NCI-H1436 treated with DMSO at 0.1 percent for 48 hours (cell line): ENCODE measurements around the gene SRXN1.

Experiments used
- DNase-seq: peaks from one replicate; lab custom pipeline; 2025; lab: John Stamatoyannopoulos, UW

Gene SRXN1

GRCh38 chr20:607476-607875 lies 45.5 kb downstream of the SRXN1 start:
- no peak for DNase-seq

DNA sequence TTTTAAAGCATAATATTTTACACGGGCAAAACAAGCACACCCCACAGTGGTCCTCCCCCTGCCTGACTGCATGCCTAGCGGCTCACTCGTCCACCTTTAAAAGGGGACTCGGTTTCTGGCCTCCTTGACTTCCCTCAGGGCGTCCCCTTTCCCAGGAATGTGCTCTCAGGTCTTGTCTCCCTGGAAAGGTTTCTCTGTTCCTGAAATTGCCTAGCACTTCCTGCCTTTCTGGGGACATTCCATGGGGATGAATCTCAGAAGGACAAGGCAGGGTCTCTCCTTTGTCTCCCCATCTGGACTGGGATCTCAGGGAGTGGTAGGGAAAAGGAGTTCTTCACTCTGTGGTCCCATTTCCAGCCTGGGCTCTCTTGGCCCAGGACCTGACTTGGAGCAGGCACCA lies 47.8 kb downstream of the SRXN1 start:
- DNase-seq: no peak

GRCh38 chr20:603116-603640 lies 49.8 kb downstream of the SRXN1 start:
- no peak for DNase-seq

DNA sequence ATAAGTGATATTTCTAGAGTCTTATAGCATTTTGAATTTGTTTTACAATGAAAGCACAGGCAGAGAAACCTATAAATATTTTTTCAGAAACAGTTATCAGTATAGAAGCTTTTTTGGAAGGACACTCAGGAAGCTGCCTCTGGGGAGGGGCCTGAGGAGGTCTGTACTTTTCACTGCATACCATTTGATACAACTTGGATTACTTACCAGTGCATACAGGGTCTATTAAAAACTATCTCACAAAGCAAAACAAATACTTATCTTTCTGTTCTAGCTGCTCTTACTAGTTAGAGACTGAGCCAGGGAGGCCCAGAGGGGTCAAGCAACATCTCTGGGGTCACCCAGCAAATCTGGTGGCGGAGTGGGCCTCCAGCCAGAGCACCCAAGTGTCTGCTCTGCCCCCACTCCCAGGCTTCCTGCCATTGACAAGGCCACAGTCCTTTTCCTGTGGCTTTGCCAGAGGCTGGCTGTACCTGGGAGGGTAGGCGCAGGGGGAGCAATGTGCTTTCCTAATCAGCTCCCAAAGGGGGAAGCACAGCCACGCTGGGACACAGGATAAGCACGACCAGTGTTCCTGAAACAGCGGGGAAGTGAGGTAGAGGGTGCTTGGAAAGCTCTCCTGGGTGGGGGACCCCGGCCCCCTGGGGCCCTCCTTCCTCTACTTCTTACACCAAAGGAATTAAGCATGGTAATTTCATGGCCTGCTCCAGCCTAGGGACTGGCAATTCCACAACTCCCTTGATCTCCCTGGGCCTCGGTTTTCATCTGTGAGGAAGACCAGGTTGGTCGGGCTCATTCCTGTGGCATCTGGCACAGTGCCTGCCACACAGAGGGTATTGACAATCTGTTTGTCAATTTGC lies 50.7 kb downstream of the SRXN1 start:
- no peak for DNase-seq

GRCh38 chr20:600736-601135 lies 52.3 kb downstream of the SRXN1 start:
- DNase-seq: no peak

GRCh38 chr20:600141-600540 lies 52.9 kb downstream of the SRXN1 start:
- DNase-seq: no peak

DNA sequence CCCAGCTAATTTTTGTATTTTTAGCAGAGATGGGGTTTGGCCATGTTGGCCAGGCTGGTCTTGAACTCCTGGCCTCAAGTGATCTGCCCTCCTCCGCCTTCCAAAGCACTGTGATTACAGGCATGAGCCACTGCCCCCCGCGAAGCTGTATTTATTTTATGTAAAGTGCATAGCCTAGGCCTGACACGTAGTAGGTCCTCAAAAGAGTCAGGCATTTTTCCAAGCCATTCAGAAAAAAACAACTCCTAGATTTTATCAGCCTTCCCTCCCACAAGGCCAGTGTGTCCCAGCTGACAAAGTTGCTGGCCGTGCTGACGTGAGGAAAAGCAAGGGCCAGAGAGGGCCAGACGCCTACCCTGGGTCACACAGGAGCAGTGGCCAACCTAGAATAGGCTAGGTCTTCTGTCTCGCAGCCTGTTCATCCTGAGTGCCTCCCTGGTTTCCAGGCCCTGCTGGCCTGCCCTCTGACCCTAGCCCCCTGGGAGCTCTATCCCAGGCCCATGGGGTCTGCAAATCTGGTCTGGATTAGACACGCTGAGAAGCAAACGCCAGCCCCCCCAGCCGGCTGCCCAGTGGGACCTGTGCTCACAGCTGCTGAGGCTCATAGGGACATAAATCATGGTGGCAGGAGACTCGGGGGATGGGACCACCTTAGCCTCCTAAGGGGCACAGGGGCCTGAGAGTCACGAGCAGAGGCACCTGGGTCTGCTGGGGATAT lies 54.7 kb downstream of the SRXN1 start:
- no peak for DNase-seq

DNA sequence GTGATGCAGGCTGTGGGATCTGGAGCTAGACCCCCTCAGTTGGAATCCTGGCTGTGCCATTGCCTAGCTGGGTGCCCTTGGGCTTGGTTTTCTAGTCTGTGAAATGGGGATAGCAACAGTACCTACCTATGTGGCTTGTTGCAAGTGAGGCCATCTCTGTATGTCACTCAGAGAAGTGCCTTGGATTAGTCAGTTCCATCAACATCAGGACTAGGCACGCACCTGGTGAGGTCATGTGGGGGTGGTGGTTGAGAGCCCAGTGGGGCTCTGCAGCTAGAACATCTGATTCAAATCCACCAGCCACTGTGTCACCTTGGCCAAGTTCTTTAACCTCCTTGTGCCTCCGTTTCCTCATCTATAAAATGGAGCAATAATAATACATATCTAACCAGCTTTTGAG lies 55.4 kb downstream of the SRXN1 start:
- no peak for DNase-seq
